Tibial nerve (tissue), 4 donors: ENCODE data around the gene WDPCP. TPM values are rescaled to one million over a fixed set of nuclear protein-coding genes. Genes with fewer than 3 reads are reported as not detected.

Experiments used
- DNase-seq, 2 donors: peaks; one replicate each; pipeline ENCODE4 v3.0.0-alpha.2; 2019; ENCODE audit warnings: low spot score in 2 of 2
- H3K27ac ChIP-seq, 4 donors: fragments of 200-600 bp; sonication (generic) in 3 of 4; one replicate each; pipeline ENCODE4 v1.5.1; 2017 to 2019; ENCODE audit warnings: mild to moderate bottlenecking in 1 of 4
- H3K27me3 ChIP-seq, 2 donors: fragments of 200-600 bp; sonication (generic) in 1 of 2; one replicate each; pipeline versions ENCODE4 v1.5.1 to v1.6.0; 2017 to 2019
- H3K36me3 ChIP-seq, 3 donors: fragments of 200-600 bp; sonication (generic); one replicate each; pipeline ENCODE4 v1.5.1; 2018 to 2019
- H3K4me1 ChIP-seq, 4 donors: fragments of 200-600 bp; sonication (generic) in 3 of 4; one replicate each; pipeline ENCODE4 v1.5.1; 2017 to 2019
- H3K4me3 ChIP-seq, 4 donors: fragments of 200-600 bp; sonication (generic) in 3 of 4; one replicate each; pipeline ENCODE4 v1.5.1; 2017 to 2019; ENCODE audit warnings: mild to moderate bottlenecking in 1 of 4, moderate library complexity in 1 of 4
- H3K9me3 ChIP-seq, 4 donors: fragments of 200-600 bp; sonication (generic) in 3 of 4; one replicate each; pipeline ENCODE4 v1.5.1; 2017 to 2019
- EP300 ChIP-seq, 2 donors: sonication (generic); formaldehyde crosslinking; IDR thresholded peaks; one replicate each; pipeline ENCODE4 v1.6.1; 2017; ENCODE audit warnings: antibody characterized with exemption in 2 of 2, mild to moderate bottlenecking in 1 of 2
- POLR2A ChIP-seq, 2 donors: fragments of 450-650 bp; IDR thresholded peaks; one replicate each; pipeline ENCODE4 v1.6.1; 2017; ENCODE audit warnings: antibody characterized with exemption in 2 of 2, mild to moderate bottlenecking in 2 of 2, moderate library complexity in 2 of 2
- WGBS, 2 donors: methylation state at CpG; one replicate each; pipeline ENCODE4 v1.1.5; 2018; 5-methylcytosine and 5-hydroxymethylcytosine counted together
- total RNA-seq, 4 donors: library from RNA; depleted of rRNA; stranded (reverse); fragments of >200 nt; gene quantifications; one replicate each; pipeline ENCODE4 v1.1.0, GENCODE V29; 2016
- TF ChIP-seq, protein P1 (sequence below), 5 experiments: fragments of 200-600 bp in 3 of 5; fragments of 450-650 bp in 2 of 5; sonication (generic) in 3 of 5; IDR thresholded peaks; one replicate each; pipeline ENCODE4 v1.5.1; 2016 to 2019; ENCODE audit warnings: antibody characterized with exemption in 5 of 5, mild to moderate bottlenecking in 3 of 5, moderate library complexity in 2 of 5

Gene WDPCP
- total RNA-seq, 4 donors from 2014 or later, result 14.4 to 22.4 (median 20.4) TPM

DNA sequence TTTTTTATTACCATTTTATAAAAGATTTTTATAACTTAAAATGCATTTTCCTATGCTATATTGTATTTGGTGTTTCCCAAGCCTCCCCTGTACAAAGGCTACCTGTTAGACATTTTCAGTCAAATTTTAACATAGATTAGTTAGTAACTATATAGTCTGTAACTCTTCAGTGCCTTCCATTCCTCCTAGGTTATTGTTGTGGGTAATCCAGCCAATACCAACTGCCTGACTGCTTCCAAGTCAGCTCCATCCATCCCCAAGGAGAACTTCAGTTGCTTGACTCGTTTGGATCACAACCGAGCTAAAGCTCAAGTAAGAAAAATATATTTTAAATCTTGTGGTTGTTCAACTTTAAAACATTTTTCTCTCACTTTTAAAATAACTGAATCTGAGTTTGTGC, 10.7 kb upstream of the WDPCP start:
- no peak for TF ChIP-seq EP300 (IDR thresholded peaks at IDR 0.05)
- TF ChIP-seq, protein P1, sequence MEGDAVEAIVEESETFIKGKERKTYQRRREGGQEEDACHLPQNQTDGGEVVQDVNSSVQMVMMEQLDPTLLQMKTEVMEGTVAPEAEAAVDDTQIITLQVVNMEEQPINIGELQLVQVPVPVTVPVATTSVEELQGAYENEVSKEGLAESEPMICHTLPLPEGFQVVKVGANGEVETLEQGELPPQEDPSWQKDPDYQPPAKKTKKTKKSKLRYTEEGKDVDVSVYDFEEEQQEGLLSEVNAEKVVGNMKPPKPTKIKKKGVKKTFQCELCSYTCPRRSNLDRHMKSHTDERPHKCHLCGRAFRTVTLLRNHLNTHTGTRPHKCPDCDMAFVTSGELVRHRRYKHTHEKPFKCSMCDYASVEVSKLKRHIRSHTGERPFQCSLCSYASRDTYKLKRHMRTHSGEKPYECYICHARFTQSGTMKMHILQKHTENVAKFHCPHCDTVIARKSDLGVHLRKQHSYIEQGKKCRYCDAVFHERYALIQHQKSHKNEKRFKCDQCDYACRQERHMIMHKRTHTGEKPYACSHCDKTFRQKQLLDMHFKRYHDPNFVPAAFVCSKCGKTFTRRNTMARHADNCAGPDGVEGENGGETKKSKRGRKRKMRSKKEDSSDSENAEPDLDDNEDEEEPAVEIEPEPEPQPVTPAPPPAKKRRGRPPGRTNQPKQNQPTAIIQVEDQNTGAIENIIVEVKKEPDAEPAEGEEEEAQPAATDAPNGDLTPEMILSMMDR (IDR thresholded peaks at IDR 0.05), result no peak
- TF ChIP-seq POLR2A (IDR thresholded peaks at IDR 0.05), result no peak
- peaks cover 0 to 1% (median 0%) of the 10 kb centered on the region in 4 donors for H3K4me1 ChIP-seq
- peaks cover 0 to 67% (median 8%) of the 10 kb centered on the region in 3 donors for H3K36me3 ChIP-seq
- no peaks in the 10 kb centered on the region for H3K9me3 ChIP-seq
- H3K27ac ChIP-seq, result no peak overlapping the region
- 67 to 74% methylated on average over 2 of the region's 2 CpGs for WGBS, 2 donors
- no peak for DNase-seq
- H3K4me3 ChIP-seq, result no peak overlapping the region
- H3K27me3 ChIP-seq, result no peaks in the 10 kb centered on the region

DNA sequence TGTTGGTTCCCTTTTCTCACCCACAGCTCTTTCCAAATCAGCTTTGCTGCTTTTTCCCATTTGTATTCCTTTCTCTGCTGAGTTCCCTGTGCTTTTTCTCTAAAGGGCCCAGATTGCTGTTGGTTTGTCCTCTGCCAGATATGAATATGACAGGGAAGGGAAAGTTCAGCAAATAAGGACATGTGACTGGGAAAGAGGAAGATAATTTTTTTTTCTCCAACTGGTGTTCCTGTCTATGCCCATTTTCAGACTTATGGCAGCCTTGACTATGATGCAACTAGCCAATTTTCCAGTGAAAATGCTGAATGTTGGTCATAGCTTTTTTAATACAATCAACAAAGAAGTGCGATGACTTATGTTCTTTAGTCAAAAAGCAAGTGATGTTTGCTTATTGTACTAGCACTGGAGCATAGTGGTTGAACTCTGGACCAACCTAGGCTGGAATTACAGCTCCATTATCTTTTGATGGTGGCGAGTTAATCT, 8.2 kb upstream of the WDPCP start:
- H3K4me1 ChIP-seq, result peaks cover 0 to 12% (median 0%) of the 10 kb centered on the region in 4 donors

DNA sequence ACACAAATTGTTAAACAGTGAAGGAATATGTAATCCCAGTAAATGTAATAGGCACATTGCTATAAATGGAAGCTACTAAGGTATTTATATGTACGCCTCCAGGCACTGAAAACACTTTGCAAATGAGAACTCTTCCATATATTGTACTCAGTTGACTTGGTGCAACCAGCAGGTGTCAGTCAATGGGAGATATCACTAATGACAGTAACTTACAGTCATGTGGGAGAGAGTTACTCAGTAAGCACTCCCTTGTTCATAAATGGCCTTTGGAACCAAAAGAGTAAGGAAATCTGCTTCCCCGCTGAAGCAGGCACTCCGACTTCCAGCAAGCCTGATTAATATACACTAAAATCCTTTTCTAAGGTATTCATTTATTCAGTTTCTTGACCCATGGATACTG, 6.4 kb upstream of the WDPCP start:
- no peak overlapping the region for H3K4me3 ChIP-seq
- 95 to 96% methylated on average over 3 of the region's 3 CpGs for WGBS, 2 donors
- peaks cover 0 to 43% (median 0%) of the 10 kb centered on the region in 3 donors for H3K36me3 ChIP-seq
- H3K9me3 ChIP-seq, result no peaks in the 10 kb centered on the region
- DNase-seq, result no peak
- TF ChIP-seq POLR2A (IDR thresholded peaks at IDR 0.05) (no peak), EP300 (IDR thresholded peaks at IDR 0.05) (no peak)
- TF ChIP-seq, protein P1 (IDR thresholded peaks at IDR 0.05), result no peak
- H3K27ac ChIP-seq, result no peak overlapping the region
- no peaks in the 10 kb centered on the region for H3K27me3 ChIP-seq
- H3K4me1 ChIP-seq, result peaks cover 0 to 30% (median 14%) of the 10 kb centered on the region in 4 donors

More for the DNA sequence above, 8.2 kb upstream of the WDPCP start:
- H3K9me3 ChIP-seq, result no peaks in the 10 kb centered on the region
- H3K4me3 ChIP-seq, result no peak overlapping the region
- no peaks in the 10 kb centered on the region for H3K27me3 ChIP-seq
- no peak overlapping the region for H3K27ac ChIP-seq
- WGBS, 2 donors, result 93 to 98% methylated on average over 2 of the region's 2 CpGs
- H3K36me3 ChIP-seq, result peaks cover 0 to 61% (median 8%) of the 10 kb centered on the region in 3 donors
- TF ChIP-seq, protein P1 (IDR thresholded peaks at IDR 0.05), result no peak
- peak in 1 of 2 donors; percentile 32 for TF ChIP-seq EP300 (IDR thresholded peaks at IDR 0.05)
- DNase-seq, result no peak

DNA sequence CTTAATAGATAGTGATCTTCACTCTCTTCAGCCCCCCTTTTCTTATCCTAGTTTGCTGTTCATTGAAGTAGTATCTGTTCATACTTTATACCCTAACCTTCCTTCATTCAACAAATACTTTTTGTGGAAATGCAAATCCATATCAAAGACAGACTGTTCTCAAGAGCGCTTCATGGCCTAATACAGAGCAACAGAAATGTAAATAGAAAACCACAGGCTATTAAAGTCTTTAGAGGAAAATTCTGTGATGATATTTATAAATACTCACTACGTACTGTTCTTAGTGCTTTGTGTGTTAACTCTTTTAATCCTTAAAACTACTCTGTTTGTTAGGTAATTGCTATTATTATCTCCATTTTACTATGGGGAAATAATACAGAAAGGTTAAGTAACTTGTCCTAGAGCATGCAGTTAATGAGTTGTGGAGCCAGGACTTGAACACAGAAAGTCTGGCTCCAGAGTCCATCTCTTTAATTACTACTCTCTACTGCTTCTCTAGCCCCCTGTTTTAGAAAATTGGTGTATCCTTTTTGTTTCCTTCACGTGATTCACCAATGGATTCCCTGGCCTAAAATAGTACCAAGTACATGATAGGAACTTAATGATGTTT, 3.4 kb upstream of the WDPCP start:
- no peak overlapping the region for H3K4me3 ChIP-seq

More for the DNA sequence above, 3.4 kb upstream of the WDPCP start:
- peaks cover 0 to 45% (median 22%) of the 10 kb centered on the region in 4 donors for H3K4me1 ChIP-seq
- WGBS, 2 donors, result 68 to 70% methylated on average over 3 of the region's 3 CpGs
- no peaks in the 10 kb centered on the region for H3K27me3 ChIP-seq
- TF ChIP-seq EP300 (IDR thresholded peaks at IDR 0.05), result no peak
- TF ChIP-seq POLR2A (IDR thresholded peaks at IDR 0.05), result no peak
- TF ChIP-seq, protein P1 (IDR thresholded peaks at IDR 0.05), result no peak
- H3K36me3 ChIP-seq, result peaks cover 0 to 34% (median 0%) of the 10 kb centered on the region in 3 donors
- no peak for DNase-seq
- no peak overlapping the region for H3K27ac ChIP-seq
- H3K9me3 ChIP-seq, result no peaks in the 10 kb centered on the region
